ENCODE results near the gene COX7A2L. TPM values are rescaled to one million over a fixed set of nuclear protein-coding genes. Genes with fewer than 3 reads are reported as not detected.

The COX7A2L gene
- total RNA-seq, 1 experiment from 2014 or later, result 85.4 TPM

GRCh38 chr2:42315844-42316470 is 45.1 kb downstream of the COX7A2L start:
- H3K27ac ChIP-seq (ENCODE audit: low read depth, low read length, poor library complexity, severe bottlenecking), result peak overlapping the region; percentile 68
- H3K9me3 ChIP-seq (ENCODE audit: low read depth, low read length, poor library complexity, severe bottlenecking), result no peaks in the 10 kb centered on the region
- BruUV-seq (replicated peaks), result no TSS peak
- no peak overlapping the region for H3K4me3 ChIP-seq (ENCODE audit: low read depth, low read length, poor library complexity, severe bottlenecking)
- CTCF ChIA-PET, result interaction anchor here (1.0 kb wide), 1 partner anchor 12 kb away, joined by 3 read pairs; no protein-coding TSS in a partner anchor
- H3K36me3 ChIP-seq (ENCODE audit: insufficient read depth, low read length, poor library complexity, severe bottlenecking), result peaks cover 15% of the 10 kb centered on the region
- intact Hi-C loops (cut with micrococcal nuclease; ENCODE audit: unreplicated experiment), result no loop called here
- peak; percentile 86 for DNase-seq (ENCODE audit: low spot score)
- no peak for TF ChIP-seq EZH2 (IDR thresholded peaks at IDR 0.05; ENCODE audit: borderline replicate concordance, low read depth, low read length, poor library complexity, severe bottlenecking)
- no peak for TF ChIP-seq CTCF (conservative IDR thresholded peaks at IDR 0.05; ENCODE audit: low read depth, low read length)
- H3K4me1 ChIP-seq (ENCODE audit: insufficient read depth, low read length, poor library complexity, severe bottlenecking), result peaks cover 56% of the 10 kb centered on the region
- no peaks in the 10 kb centered on the region for H3K27me3 ChIP-seq (replicated peaks; ENCODE audit: insufficient read depth, low read depth, low read length, poor library complexity)
- POLR2A ChIA-PET (ENCODE audit: low non-redundant PET), result no interaction called here

DNA sequence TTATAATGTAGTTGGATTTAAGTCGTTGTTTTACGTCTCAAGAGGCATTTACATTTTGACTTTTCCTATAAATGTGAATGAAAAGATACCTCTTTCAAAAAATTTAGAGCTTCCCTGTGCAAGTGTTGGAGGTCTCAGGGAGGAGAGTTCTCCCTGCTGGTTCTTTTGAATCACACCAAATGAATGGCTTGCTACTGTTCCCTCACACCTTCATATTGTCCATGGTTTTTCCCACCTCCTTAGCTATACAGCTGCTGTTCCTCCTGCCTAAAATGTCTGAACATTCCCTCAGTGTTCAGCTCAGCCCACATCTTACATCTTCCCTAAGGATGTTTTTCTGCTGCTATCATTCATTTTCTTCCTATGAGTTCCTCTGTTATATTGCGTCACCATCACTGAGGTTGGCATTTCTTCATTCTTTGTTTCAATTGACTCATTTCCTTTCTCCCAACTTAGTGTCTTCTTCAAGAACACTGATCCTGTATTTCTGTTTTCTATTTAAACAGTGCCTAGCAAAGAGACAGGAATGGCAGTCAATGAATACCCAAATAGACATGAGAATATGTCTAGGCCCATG is 46.0 kb downstream of the COX7A2L start:
- DNase-seq (ENCODE audit: low spot score), result peak; percentile 70
- ChIA-PET POLR2A (ENCODE audit: low non-redundant PET) (no interaction called here), CTCF (interaction anchor here (1.1 kb wide), 1 partner anchor 13 kb away, joined by 3 read pairs; no protein-coding TSS in a partner anchor)
- intact Hi-C loops (cut with micrococcal nuclease; ENCODE audit: unreplicated experiment), result no loop called here
- Histone ChIP-seq H3K9me3 (ENCODE audit: low read depth, low read length, poor library complexity, severe bottlenecking) (no peaks in the 10 kb centered on the region), H3K27ac (ENCODE audit: low read depth, low read length, poor library complexity, severe bottlenecking) (peak overlapping the region; percentile 68), H3K4me3 (ENCODE audit: low read depth, low read length, poor library complexity, severe bottlenecking) (no peak overlapping the region), H3K36me3 (ENCODE audit: insufficient read depth, low read length, poor library complexity, severe bottlenecking) (peaks cover 13% of the 10 kb centered on the region), H3K4me1 (ENCODE audit: insufficient read depth, low read length, poor library complexity, severe bottlenecking) (peaks cover 56% of the 10 kb centered on the region), H3K27me3 (replicated peaks; ENCODE audit: insufficient read depth, low read depth, low read length, poor library complexity) (no peaks in the 10 kb centered on the region)
- no TSS peak for BruUV-seq (replicated peaks)
- TF ChIP-seq EZH2 (IDR thresholded peaks at IDR 0.05; ENCODE audit: borderline replicate concordance, low read depth, low read length, poor library complexity, severe bottlenecking) (no peak), CTCF (conservative IDR thresholded peaks at IDR 0.05; ENCODE audit: low read depth, low read length) (no peak)

GRCh38 chr2:42312106-42312505 is 48.9 kb downstream of the COX7A2L start:
- Histone ChIP-seq H3K27ac (ENCODE audit: low read depth, low read length, poor library complexity, severe bottlenecking) (no peak overlapping the region), H3K4me3 (ENCODE audit: low read depth, low read length, poor library complexity, severe bottlenecking) (no peak overlapping the region), H3K9me3 (ENCODE audit: low read depth, low read length, poor library complexity, severe bottlenecking) (no peaks in the 10 kb centered on the region), H3K36me3 (ENCODE audit: insufficient read depth, low read length, poor library complexity, severe bottlenecking) (peaks cover 11% of the 10 kb centered on the region), H3K4me1 (ENCODE audit: insufficient read depth, low read length, poor library complexity, severe bottlenecking) (peaks cover 36% of the 10 kb centered on the region), H3K27me3 (replicated peaks; ENCODE audit: insufficient read depth, low read depth, low read length, poor library complexity) (no peaks in the 10 kb centered on the region)
- intact Hi-C loops (cut with micrococcal nuclease; ENCODE audit: unreplicated experiment), result no loop called here
- no peak for DNase-seq (ENCODE audit: low spot score)
- CTCF ChIA-PET, result no interaction called here
- BruUV-seq (replicated peaks), result no TSS peak
- TF ChIP-seq EZH2 (IDR thresholded peaks at IDR 0.05; ENCODE audit: borderline replicate concordance, low read depth, low read length, poor library complexity, severe bottlenecking), result no peak
- no peak for TF ChIP-seq CTCF (conservative IDR thresholded peaks at IDR 0.05; ENCODE audit: low read depth, low read length)
- POLR2A ChIA-PET (ENCODE audit: low non-redundant PET), result no interaction called here

All from A673 (cell line).